Mesendoderm (in vitro differentiated cells): ENCODE results near the gene FAM76B.
"Not testable (repeated sequence)": the region's sequence is repeated elsewhere in the genome, so short reads cannot be mapped to it uniquely, and the experiment has no call there.

Experiments
- DNase-seq: peaks from one replicate; pipeline ENCODE4 v3.0.0; 2013
- H2AK5ac ChIP-seq: 2 replicates; pipeline ENCODE4 v1.6.1; 2013; ENCODE audit warnings: low read length, inconsistent platforms
- H2BK120ac ChIP-seq: 2 replicates; pipeline ENCODE4 v1.6.1; 2013; ENCODE audit warnings: low read depth, mild to moderate bottlenecking, low read length, moderate library complexity, mixed read lengths
- H2BK15ac ChIP-seq: replicated peaks from 2 replicates; pipeline ENCODE4 v1.6.1; 2013; ENCODE audit warnings: low read depth, mild to moderate bottlenecking, moderate library complexity
- H2BK5ac ChIP-seq: 2 replicates; pipeline ENCODE4 v1.6.1; 2013; ENCODE audit warnings: low read length, inconsistent platforms
- H3K18ac ChIP-seq: 2 replicates; pipeline ENCODE4 v1.6.1; 2013; ENCODE audit warnings: mild to moderate bottlenecking, low read length, mixed read lengths
- H3K23ac ChIP-seq: one replicate; pipeline ENCODE4 v1.6.1; 2013; ENCODE audit warnings: low read length
- H3K27ac ChIP-seq: 2 replicates; pipeline ENCODE4 v1.5.1; 2013; ENCODE audit warnings: low read depth, mild to moderate bottlenecking, inconsistent platforms, low read length, moderate library complexity
- H3K27me3 ChIP-seq: 2 replicates; pipeline ENCODE4 v1.6.1; 2013; ENCODE audit warnings: low read length, control low read depth, mild to moderate bottlenecking, inconsistent platforms; ENCODE audit not compliant: insufficient read depth, poor library complexity
- H3K36me3 ChIP-seq: 2 replicates; pipeline ENCODE4 v1.6.1; 2013; ENCODE audit warnings: low read length, inconsistent platforms; ENCODE audit not compliant: control insufficient read depth, insufficient read depth
- H3K4ac ChIP-seq: one replicate; pipeline ENCODE4 v1.6.1; 2013; ENCODE audit warnings: low read depth, mild to moderate bottlenecking, low read length, moderate library complexity
- H3K4me1 ChIP-seq: 2 replicates; pipeline ENCODE4 v1.6.1; 2013; ENCODE audit warnings: low read depth, low read length, inconsistent platforms; ENCODE audit not compliant: control insufficient read depth
- H3K4me2 ChIP-seq: 2 replicates; pipeline ENCODE4 v1.6.1; 2013; ENCODE audit warnings: low read length
- H3K4me3 ChIP-seq: 2 replicates; pipeline ENCODE4 v1.5.1; 2013; ENCODE audit warnings: mild to moderate bottlenecking, low read length
- H3K56ac ChIP-seq: one replicate; pipeline ENCODE4 v1.6.1; 2013; ENCODE audit warnings: low read length
- H3K79me1 ChIP-seq: 2 replicates; pipeline ENCODE4 v1.6.1; 2013; ENCODE audit warnings: low read length, inconsistent platforms
- H3K79me2 ChIP-seq: 2 replicates; pipeline ENCODE4 v1.6.1; 2013; ENCODE audit warnings: mild to moderate bottlenecking, low read length; ENCODE audit not compliant: control insufficient read depth, insufficient read depth
- H3K9ac ChIP-seq: 2 replicates; pipeline ENCODE4 v1.6.1; 2013; ENCODE audit warnings: low read length, inconsistent platforms
- H4K5ac ChIP-seq: one replicate; pipeline ENCODE4 v1.6.1; 2013; ENCODE audit warnings: low read length
- H4K8ac ChIP-seq: one replicate; pipeline ENCODE4 v1.6.1; 2013; ENCODE audit warnings: low read depth, mild to moderate bottlenecking, control low read depth, low read length, moderate library complexity
- WGBS: extraction: QIAGEN DNeasy Blood & Tissue Kit; methylation state at CpG from one replicate; pipeline ENCODE4 v1.1.7; 2013; ENCODE audit warnings: low lambda C conversion rate, missing lambda C conversion rate; ENCODE audit not compliant: insufficient coverage; ENCODE audit errors: extremely low coverage; 5-methylcytosine and 5-hydroxymethylcytosine counted together

FAM76B gene

DNA sequence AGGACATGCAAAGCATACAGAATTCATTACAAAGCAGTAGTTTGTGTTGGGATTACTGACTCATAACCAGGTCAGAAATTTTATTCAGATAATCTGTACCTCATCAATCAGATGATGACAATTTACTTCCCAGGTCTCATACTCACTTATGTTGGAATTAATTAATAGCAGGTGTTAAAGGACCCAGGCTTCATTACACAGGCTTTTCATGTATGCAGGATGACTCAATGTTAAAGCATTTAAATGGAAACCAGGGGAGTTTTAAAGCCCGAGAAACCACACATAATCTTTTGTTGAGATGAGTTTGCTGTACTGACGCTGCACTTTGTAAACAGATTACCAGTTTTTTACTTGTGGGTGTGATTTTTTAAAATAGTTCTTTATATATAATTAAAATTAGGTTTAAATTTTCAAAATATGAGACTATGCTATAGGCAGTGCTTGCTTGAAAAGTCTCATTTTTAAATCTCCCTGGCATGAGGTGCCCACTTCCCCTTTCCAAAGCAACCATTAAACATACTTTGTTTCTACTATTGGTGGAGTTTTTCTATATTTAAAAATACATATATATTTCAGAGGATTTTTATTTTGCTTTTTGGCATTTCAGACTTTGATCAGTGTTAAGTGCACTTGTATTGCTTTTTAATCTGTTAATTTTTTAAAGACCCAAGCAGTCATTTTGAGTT lies 41.8 kb upstream of the FAM76B start:
- Histone ChIP-seq H3K18ac (no peak overlapping the region), H3K23ac (no peak overlapping the region), H3K4me2 (no peak overlapping the region), H4K5ac (no peak overlapping the region), H3K27me3 (no peaks in the 10 kb centered on the region), H3K4me3 (no peak overlapping the region), H2BK120ac (no peak overlapping the region), H3K79me2 (no peaks in the 10 kb centered on the region), H3K79me1 (no peaks in the 10 kb centered on the region), H4K8ac (no peak overlapping the region), H3K4me1 (no peaks in the 10 kb centered on the region), H3K36me3 (peaks cover 4% of the 10 kb centered on the region), H3K27ac (no peak overlapping the region), H2AK5ac (no peak overlapping the region), H3K56ac (no peak overlapping the region), H3K4ac (no peak overlapping the region), H3K9ac (no peak overlapping the region), H2BK15ac (no peak overlapping the region), H2BK5ac (no peak overlapping the region)
- no CpG with 5 or more reads among the region's 2 CpGs for WGBS
- peak; percentile 31 for DNase-seq

DNA sequence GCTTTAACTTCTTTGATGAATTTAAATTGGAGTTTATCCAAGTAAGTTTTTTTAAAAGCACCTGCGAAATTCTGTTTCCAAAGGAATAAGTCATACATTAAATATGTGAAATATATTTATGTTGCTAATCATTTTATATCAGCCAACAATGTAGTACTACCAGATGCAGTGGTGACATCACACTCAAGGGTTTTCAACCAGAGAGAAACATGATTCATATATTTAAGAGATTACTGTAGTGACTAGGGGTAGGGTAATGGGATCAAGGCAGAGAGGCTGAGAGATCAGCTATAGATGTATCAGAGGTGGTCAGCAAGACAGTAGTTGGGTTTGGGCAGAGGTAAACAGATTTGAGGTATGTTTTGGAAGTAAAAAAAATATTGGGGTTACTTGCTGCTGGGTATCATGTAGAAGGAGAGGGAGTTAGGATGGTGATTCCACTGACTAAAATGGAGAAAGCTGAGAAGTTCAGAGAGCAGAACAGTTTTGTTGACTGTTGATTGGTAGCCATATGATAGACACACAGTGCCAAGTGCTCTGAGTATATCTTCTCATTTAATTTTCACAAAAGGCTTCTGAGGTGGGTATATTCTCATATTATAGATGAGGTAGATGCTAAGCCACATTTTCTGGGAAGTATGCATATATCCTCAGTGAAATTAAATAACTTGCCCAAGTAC lies 40.1 kb upstream of the FAM76B start:
- Histone ChIP-seq H3K56ac (no peak overlapping the region), H2BK15ac (no peak overlapping the region), H2AK5ac (no peak overlapping the region), H4K5ac (no peak overlapping the region), H3K4me1 (no peaks in the 10 kb centered on the region), H3K4me3 (no peak overlapping the region), H3K27ac (no peak overlapping the region), H3K18ac (no peak overlapping the region), H3K79me2 (no peaks in the 10 kb centered on the region), H4K8ac (no peak overlapping the region), H3K79me1 (no peaks in the 10 kb centered on the region), H3K27me3 (no peaks in the 10 kb centered on the region), H2BK120ac (no peak overlapping the region), H3K4ac (no peak overlapping the region), H3K9ac (no peak overlapping the region), H3K36me3 (peaks cover 4% of the 10 kb centered on the region), H2BK5ac (no peak overlapping the region), H3K23ac (no peak overlapping the region), H3K4me2 (no peak overlapping the region)
- no peak for DNase-seq
- WGBS: no CpG with 5 or more reads among the region's 1 CpG

DNA sequence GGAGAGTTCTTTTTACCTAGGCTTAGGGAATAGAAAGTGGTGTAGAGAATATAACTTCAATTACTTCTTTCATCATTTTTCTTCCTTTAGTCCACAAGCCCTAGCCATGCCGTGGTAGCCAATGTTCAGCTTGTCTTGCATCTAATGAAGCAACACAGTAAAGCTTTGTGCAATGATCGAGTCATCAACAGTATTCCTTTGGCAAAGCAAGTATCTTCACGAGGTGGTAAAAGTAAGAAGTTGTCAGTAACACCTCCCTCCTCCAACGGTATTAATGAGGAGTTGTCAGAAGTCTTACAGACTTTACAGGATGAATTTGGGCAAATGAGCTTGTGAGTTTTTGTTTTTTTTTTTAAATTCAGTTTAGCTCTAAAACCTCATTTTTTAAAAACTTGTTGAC lies 38.1 kb upstream of the FAM76B start:
- Histone ChIP-seq H3K56ac (no peak overlapping the region), H4K5ac (no peak overlapping the region), H2BK5ac (no peak overlapping the region), H4K8ac (no peak overlapping the region), H3K27ac (no peak overlapping the region), H3K36me3 (peaks cover 3% of the 10 kb centered on the region), H2AK5ac (no peak overlapping the region), H3K23ac (no peak overlapping the region), H3K4ac (no peak overlapping the region), H2BK120ac (no peak overlapping the region), H3K4me2 (no peak overlapping the region), H3K4me3 (no peak overlapping the region), H3K9ac (no peak overlapping the region), H3K79me1 (no peaks in the 10 kb centered on the region), H3K18ac (no peak overlapping the region), H3K4me1 (no peaks in the 10 kb centered on the region), H3K27me3 (no peaks in the 10 kb centered on the region), H2BK15ac (no peak overlapping the region), H3K79me2 (no peaks in the 10 kb centered on the region)
- WGBS: no CpG with 5 or more reads among the region's 4 CpGs
- DNase-seq: no peak

DNA sequence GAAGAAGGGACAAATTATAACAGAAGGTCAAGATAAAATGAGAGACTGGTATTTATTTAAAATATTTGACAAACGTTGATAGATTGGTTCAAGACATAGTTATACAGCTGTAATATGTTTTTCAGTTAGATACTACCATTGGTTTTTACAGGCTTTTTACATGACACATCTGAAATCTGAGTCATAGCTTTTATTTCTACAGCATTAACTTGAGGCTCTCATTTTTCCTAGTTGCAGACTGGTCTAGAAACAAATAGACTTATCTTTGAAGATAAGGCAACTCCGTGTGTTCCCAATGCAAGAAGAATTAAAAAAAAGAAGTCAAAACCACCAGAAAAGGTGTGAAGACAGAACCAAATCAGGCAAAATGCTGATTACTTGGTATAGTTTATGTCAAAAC lies 32.1 kb upstream of the FAM76B start:
- Histone ChIP-seq H3K4me2 (no peak overlapping the region), H2AK5ac (no peak overlapping the region), H3K27ac (no peak overlapping the region), H2BK15ac (no peak overlapping the region), H3K18ac (no peak overlapping the region), H3K4ac (no peak overlapping the region), H3K79me1 (no peaks in the 10 kb centered on the region), H3K56ac (no peak overlapping the region), H3K27me3 (no peaks in the 10 kb centered on the region), H3K9ac (no peak overlapping the region), H3K23ac (no peak overlapping the region), H4K5ac (no peak overlapping the region), H4K8ac (no peak overlapping the region), H3K79me2 (no peaks in the 10 kb centered on the region), H3K36me3 (peaks cover 2% of the 10 kb centered on the region), H3K4me3 (no peak overlapping the region), H3K4me1 (no peaks in the 10 kb centered on the region), H2BK5ac (no peak overlapping the region), H2BK120ac (no peak overlapping the region)
- no CpG with 5 or more reads among the region's 2 CpGs for WGBS
- DNase-seq: no peak

DNA sequence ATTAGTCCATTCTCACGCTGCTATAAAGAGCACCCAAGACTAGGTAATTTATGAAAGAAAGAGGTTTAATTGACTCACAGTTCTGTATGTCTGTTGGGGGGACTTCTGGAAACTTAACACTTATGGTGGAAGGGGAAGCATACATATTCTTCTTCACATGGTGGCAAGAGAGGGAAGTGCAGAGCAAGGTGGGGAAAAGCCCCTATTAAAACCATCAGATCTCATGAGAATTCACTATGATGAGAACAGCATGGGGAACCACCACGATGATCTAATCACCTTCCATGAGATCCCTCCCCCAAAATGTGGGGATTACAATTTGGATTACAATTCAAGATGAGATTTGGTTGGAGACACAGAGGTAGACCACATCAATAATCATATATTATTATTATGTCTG lies 26.5 kb upstream of the FAM76B start:
- Histone ChIP-seq H3K27ac (no peak overlapping the region), H3K79me1 (no peaks in the 10 kb centered on the region), H3K4ac (no peak overlapping the region), H2AK5ac (no peak overlapping the region), H3K4me1 (no peaks in the 10 kb centered on the region), H3K27me3 (no peaks in the 10 kb centered on the region), H4K8ac (no peak overlapping the region), H3K18ac (no peak overlapping the region), H2BK120ac (no peak overlapping the region), H2BK5ac (no peak overlapping the region), H3K4me3 (no peak overlapping the region), H3K79me2 (no peaks in the 10 kb centered on the region), H3K9ac (no peak overlapping the region), H3K36me3 (peaks cover 1% of the 10 kb centered on the region), H2BK15ac (no peak overlapping the region), H3K4me2 (no peak overlapping the region), H3K23ac (no peak overlapping the region), H4K5ac (no peak overlapping the region), H3K56ac (no peak overlapping the region)
- no CpG with 5 or more reads among the region's 2 CpGs for WGBS
- no peak for DNase-seq

DNA sequence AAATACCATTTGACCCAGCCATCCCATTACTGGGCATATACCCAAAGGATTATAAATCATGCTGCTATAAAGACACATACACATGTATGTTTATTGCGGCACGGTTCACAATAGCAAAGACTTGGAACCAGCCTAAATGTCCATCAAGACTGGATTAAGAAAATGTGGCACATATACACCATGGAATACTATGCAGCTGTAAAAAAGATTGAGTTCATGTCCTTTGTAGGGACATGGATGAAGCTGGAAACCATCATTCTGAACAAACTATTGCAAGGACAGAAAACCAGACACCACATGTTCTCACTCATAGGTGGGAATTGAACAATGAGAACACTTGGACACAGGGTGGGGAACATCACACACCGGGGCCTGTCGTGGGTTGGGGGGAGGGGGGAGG lies 21.5 kb upstream of the FAM76B start:
- H3K27ac ChIP-seq, H4K5ac ChIP-seq, DNase-seq: not testable (repeated sequence)

More for the DNA sequence above, 21.5 kb upstream of the FAM76B start:
- H2BK5ac ChIP-seq, H3K9ac ChIP-seq, H3K27me3 ChIP-seq, H3K4ac ChIP-seq, H3K36me3 ChIP-seq, H2BK15ac ChIP-seq, H3K4me3 ChIP-seq, H3K4me1 ChIP-seq, H3K79me1 ChIP-seq, H4K8ac ChIP-seq, H3K79me2 ChIP-seq, H3K18ac ChIP-seq, H3K23ac ChIP-seq, H2BK120ac ChIP-seq, H3K4me2 ChIP-seq, H3K56ac ChIP-seq, H2AK5ac ChIP-seq: not testable (repeated sequence)
- no CpG with 5 or more reads among the region's 4 CpGs for WGBS
